HTR-8/SVneo (cell line): Measurements from ENCODE around the gene GNAI3.

Source experiments
- DNase-seq: peaks from one replicate; pipeline ENCODE4 v3.0.0; 2011; ENCODE audit warnings: low spot score, mixed read lengths; ENCODE audit not compliant: insufficient read length
- FAIRE-seq: peaks from 2 replicates; lab custom pipeline; 2011; peaks lifted over from hg19 to GRCh38; lab: Jason Lieb, UNC

The GNAI3 gene

GRCh38 chr1:109589177-109589576 is 40.8 kb downstream of the GNAI3 start:
- no peak for DNase-seq

DNA sequence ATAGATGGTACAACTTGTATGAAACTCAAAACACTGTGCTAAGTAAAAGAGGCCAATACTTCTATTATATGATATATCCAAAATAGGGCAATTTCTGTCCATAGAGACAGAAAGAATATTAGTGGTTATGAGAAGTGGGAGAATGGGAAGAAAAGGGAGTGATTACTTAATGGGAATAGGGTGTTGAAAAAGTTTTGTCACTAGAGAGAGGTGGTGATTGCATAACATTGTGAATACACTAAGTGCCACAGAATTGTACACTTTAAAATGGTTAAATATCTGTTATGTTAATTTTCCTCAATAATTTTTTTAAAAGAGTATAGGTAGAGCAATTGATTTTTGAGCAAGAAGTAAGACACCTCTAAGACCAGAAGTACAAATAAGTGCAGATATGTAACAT is 41.3 kb downstream of the GNAI3 start:
- DNase-seq (no peak), FAIRE-seq (no peak)

More at GRCh38 chr1:109589177-109589576, 40.8 kb downstream of the GNAI3 start:
- no peak for FAIRE-seq

GRCh38 chr1:109592916-109593315 is 44.5 kb downstream of the GNAI3 start:
- no peak for FAIRE-seq

DNA sequence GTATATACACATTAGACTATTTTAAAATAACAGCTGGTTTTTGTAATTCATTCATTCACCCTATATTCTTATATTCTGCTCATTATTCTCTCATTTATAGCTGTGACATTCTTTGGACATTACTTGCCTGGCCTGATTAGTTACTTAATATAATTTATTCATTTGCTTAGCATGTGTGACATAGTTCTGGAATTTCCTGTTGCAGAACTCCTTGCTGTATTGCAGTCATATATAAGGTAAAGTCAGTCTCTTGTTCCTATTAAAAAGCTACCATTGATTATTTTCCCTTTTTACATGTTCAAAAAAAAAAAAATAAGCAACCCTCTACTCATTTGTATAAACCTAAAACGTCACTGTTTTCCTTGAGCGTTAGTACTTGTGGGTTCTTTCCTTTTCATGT is 47.1 kb downstream of the GNAI3 start:
- no peak for DNase-seq
- FAIRE-seq = no peak

More at GRCh38 chr1:109592916-109593315, 44.5 kb downstream of the GNAI3 start:
- no peak for DNase-seq

GRCh38 chr1:109598156-109598555 is 49.7 kb downstream of the GNAI3 start:
- no peak for FAIRE-seq
- no peak for DNase-seq

- DNase-seq = no peak
- no peak for FAIRE-seq
Measured at GRCh38 chr1:109598655-109599054, 50.2 kb downstream of the GNAI3 start.

- no peak for FAIRE-seq
- DNase-seq = no peak
Measured at GRCh38 chr1:109603229-109603628, 54.8 kb downstream of the GNAI3 start.

DNA sequence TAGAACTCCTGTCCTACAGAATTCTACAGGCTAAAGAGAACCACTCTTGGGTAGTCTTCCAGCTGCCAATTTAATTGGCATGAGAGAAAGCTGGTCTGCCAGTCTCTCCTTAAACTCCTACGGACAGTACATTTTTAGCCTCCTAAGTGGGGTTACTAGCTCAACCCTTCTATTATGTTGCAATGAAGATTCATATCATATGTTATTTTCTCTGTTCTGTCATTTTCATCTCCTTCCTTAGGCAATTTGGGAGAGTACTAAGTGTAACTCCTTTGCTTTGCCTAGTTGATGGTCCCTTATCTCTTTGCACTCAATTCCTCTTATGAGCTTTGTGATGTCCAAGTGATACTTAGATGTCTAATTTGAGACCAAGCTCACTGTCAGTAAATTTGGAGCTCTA is 57.0 kb downstream of the GNAI3 start:
- FAIRE-seq (no peak), DNase-seq (no peak)

DNA sequence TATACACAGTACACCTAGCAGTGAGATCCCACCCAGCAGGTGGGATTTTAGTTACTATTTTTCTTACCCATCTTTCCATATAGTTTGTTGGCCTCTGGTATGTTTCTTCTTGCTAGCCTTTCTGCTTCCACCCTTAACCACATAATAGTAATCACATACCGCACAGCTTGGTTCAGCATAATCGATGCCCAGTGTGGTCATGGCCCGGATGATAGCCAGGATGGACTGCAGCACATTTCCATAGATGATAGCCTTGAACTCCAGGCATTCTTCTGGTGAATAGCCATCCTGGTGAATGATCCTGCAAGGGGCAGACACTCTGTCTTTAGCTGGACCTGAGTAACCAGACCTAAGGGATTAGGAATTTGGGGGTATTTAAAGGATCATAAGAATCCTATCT is 61.5 kb downstream of the GNAI3 start:
- FAIRE-seq (no peak), DNase-seq (no peak)

DNA sequence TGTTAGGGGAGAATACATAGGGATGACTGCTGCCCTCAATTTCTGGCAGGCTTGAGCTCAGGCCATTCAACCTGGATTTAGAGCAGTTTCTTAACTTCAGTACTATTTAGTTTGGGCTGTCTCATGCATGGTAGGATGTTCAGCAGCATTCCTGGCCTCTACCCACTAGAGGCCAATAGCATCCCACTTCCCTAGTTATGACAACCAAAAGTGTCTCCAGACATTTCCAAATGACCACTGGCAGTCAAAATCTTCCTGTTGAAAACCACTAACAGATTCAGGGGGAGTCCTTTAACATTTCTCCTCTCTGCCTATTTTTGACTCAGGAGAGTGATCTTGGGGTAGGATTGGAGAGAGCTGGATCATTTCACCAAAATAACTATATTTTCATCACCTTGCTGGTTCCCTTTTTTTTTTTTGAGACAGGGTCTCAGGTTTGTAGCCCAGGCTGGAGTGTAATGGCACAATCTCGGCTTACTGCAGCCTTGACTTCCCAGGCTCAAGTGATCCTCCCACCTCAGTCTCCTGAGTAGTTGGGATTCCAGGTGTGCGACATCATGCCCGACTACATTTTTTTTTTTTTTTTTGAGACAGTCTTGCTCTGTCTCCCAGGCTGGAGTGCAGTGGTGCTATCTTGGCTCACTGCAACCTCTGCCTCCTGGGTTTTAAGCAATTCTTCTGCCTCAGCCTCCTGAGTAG is 62.3 kb downstream of the GNAI3 start:
- DNase-seq = no peak

DNA sequence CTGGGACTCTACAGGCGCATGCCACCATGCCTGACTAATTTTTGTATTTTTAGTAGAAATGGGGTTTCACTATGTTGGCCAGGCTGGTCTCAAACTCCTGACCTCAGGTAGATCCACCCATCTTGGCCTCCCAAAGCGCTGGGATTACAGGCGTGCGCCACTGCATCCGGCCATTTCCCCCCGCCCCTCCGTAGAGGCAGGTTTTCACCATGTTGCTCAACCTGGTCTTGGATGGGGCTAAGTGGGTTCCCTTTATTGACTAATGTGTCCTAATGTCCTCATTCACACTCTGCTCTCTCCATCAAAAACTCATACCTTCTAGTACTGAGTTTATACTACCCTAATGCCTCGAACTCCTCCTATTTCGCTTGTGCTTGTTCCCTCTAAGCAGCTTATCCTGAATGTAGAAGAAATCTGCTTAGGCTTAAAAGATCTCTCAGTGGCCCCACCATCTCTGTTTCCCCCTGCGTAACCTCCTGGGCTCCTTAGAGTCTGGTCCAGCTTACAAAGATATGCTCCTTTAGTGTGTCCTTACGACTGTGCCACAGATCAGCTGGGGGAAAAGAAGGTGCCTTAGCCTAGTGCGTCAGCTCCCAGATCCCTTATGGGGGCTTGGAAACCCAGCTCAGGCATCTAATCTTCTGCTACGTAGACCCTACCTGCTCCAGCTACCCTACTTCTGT is 63.0 kb downstream of the GNAI3 start:
- DNase-seq (no peak), FAIRE-seq (no peak)

More for the DNA sequence above, 62.3 kb downstream of the GNAI3 start:
- no peak for FAIRE-seq

DNA sequence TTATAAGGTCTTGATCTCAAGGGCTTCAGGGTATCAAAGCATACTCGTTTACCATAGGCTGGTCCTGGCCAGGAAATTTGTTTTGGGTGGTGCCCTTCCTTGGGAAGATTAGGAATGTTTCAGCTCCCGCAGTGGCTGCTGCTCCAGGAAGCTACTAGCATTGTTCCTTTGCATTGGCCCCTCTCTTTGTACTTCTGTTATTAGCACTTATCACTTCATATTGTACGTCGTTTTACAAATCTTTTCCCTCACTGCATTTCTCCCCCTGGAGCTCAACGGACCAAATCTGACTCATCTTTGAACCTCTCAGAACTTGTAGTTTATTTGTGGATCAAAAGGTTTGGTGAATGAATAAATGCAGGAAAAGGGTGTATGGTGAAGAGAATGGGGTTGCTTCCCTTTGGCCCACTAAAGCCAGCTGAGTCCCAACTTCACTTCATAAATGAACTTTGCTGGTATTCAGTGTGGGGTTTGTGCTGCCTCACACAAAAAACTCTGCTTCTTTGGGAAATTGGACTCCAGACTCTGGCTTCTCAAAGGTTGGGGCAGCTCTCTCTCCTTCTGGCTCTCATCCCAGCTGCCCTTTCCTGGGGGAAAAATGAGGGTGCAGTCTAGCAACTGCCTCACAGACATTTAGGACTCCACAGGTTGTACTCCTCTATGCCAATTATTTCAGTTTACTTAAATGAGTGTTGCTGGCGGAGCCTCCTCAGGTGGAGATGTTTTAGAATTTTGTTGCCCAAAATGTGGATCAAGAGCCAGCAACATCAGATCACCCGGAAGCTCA is 65.1 kb downstream of the GNAI3 start:
- FAIRE-seq (no peak), DNase-seq (no peak)

DNA sequence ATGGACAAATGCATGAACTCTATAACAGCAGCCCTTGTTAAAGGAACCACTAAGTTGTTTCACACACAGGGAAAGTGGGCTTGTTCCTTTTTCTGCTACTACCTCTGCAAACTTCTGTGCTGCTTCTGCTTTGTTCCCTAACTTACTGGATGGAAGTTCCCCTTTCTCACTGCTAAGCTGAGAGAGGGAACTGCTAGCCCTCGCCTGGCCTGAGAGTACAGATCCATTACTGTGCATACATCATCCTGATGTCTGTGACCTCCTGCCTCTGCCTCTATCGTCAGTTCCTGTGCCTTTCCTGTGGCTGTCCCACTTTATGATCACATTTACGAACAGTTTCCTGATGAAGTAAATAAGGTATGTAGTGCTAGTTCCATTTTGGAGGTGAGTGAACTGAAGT is 67.5 kb downstream of the GNAI3 start:
- no peak for FAIRE-seq
- DNase-seq = no peak

DNA sequence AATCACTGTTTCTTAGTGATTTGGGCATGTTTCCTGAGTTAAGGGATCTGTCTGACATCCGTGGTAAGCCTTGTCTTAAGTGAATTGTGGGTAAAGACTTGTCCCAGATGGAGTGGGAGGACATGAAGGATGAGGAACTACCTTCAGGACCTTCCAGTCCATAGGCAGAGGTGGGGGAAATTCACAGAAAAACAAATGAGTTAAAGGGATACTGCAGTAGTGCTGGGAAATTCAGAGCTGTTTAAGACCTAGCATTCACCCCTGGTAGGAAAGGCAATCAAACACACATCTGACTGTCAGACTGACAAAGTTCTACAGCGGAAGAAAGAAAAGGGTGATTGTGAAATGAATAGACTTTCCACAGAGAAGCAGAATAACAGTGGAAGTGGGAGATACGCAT is 68.0 kb downstream of the GNAI3 start:
- FAIRE-seq = no peak
- no peak for DNase-seq

GRCh38 chr1:109617291-109617801 is 68.9 kb downstream of the GNAI3 start:
- FAIRE-seq = no peak
- no peak for DNase-seq

- FAIRE-seq (no peak), DNase-seq (no peak)
Measured at GRCh38 chr1:109618661-109619575, 70.5 kb downstream of the GNAI3 start.

DNA sequence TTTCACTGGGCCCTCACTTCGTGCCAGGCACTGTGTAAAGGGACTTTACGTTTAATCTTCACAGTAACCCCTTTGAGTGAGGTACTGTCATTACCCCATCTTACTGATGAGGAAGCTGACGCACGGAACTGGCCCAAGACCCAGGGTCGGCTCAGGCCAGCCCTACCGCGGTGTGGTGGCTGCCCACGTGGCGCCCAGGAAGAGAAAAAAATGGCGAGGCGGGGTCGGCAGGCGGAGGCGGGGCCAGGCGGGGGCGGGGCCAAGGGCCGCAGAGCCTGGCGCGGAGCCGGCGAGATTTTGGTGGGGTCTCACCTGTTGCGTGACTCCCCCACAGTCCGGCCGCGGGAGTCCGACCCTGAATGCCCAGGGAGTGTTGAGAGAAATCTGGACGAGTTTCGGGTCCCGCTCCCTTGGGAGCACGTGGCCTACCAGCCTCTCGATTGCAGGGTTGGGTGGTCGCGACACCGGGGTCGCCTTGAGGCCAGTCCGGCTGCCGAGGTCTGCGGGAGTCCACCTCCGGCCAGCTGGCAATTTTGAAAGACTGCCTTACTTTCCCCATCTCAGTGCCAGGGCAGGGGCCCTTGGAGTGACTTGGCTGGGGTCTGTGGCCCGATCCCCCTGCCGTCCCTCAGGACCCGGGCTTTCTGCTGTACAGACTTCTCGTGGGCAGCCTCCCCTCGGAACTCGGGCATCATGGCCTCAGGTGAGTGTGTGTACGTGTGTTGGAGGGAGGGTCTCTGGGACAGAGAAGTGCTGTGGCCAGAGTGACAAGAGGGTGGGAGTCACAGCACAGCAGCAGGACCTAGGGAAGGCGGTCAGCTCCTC is 71.4 kb downstream of the GNAI3 start, which contains the start of the genes AMPD2 and GNAT2:
Gene AMPD2 (plus strand): TSS at position 262 of the 825 bp plus-strand sequence. CDS start 1,339 bp downstream, outside the sequence.
Gene GNAT2 (minus strand): TSS at position 41 of the 825 bp plus-strand sequence. CDS start 6,746 bp downstream, outside the sequence.
- FAIRE-seq (no peak), DNase-seq (peak; percentile 55)

DNA sequence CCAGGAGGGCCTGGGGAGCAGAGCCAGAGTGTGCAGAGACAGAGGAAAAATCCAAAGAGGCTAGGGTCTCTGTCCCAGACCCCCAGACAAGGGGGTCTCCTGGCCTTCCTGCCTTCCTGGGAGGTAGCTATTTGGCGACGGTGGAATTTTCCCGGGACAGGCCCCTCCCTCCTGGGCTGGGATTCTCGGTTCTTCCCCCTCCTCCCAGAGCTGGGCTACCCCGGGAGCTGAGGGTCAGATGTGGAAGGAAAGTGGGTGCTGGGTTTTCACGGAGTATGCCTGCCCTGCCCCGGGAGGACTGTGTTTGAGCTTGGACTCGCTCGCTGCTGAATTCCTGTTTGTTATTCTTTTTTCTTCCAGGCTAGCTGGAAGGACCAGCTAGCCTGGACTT is 72.0 kb downstream of the GNAI3 start:
- no peak for FAIRE-seq
- DNase-seq = no peak

GRCh38 chr1:109620841-109621286 is 72.4 kb downstream of the GNAI3 start:
- no peak for FAIRE-seq

More at GRCh38 chr1:109620841-109621286, 72.4 kb downstream of the GNAI3 start:
- DNase-seq = peak; percentile 90
